ENCODE data around the gene EOGT. TPM values are rescaled to one million over a fixed set of nuclear protein-coding genes. Genes with fewer than 3 reads are reported as not detected.

EOGT gene
- total and polyA plus RNA-seq, 2 experiments from 2014 or later = 11.9 to 27.2 TPM

DNA sequence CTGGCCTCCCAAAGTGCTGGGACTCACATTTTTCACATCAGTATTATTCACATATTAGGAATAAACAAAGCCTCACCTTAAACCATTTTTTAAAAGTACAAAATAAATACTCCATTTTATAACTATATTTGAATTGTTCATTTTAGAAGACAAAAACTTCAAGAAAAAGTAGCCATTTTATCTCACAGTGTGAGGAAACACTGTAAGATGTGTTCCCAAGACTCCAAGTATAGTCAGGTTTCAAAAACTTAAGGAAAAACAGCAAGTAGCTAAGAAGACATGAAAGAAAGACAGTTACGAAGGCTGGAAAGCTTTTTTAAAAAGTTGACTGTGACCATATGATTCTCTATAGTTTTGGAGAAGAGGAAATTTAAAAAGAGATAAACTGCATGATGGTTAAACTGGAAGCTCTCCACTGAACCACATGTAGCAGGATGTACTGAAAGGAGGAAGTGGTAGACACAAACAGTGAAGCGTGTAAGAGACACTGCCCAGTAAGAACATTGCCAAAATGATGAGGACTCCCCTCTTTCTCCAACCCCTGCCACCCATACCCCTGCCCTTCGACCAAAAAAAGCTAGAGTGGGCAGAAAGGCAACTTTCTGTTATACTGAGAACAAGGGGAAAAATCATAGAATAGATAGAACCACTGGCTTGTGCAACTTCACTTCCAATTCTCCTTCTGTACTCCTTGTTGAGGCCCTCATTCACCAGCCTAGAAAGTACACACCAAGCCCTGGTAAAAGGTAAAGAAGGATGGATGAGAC lies 44.9 kb upstream of the EOGT start:
- Mint-ChIP-seq H3K4me3 (no peak overlapping the region), H3K36me3 (ENCODE audit: low read depth) (peaks cover 56% of the 10 kb centered on the region), H3K27ac (no peak overlapping the region), H3K4me1 (no peaks in the 10 kb centered on the region), H3K27me3 (ENCODE audit: insufficient read depth, low read depth, poor library complexity) (no peaks in the 10 kb centered on the region), H3K9me3 (no peaks in the 10 kb centered on the region)
- Histone ChIP-seq H3K36me3 (ENCODE audit: insufficient read depth) (peaks cover 42% of the 10 kb centered on the region), H3K9me2 (ENCODE audit: insufficient read depth) (no peaks in the 10 kb centered on the region), H4K20me1 (replicated peaks; ENCODE audit: insufficient read depth) (no peaks in the 10 kb centered on the region), H3K27me3 (ENCODE audit: insufficient read depth) (no peaks in the 10 kb centered on the region), H3K79me2 (replicated peaks; ENCODE audit: insufficient read depth) (no peaks in the 10 kb centered on the region), H3F3A (replicated peaks; ENCODE audit: low read depth) (no peaks in the 10 kb centered on the region), H3K4me2 (no peak overlapping the region), H3K27ac (ENCODE audit: low read depth) (no peak overlapping the region), H3K4me3 (no peak overlapping the region), H3K4me1 (ENCODE audit: insufficient read depth) (no peaks in the 10 kb centered on the region), H2AFZ (no peak overlapping the region)
- ATAC-seq (no peak), DNase-seq (ENCODE audit: low spot score) (no peak)
- TF ChIP-seq EZH2phosphoT487 (IDR thresholded peaks at IDR 0.05; ENCODE audit: unreplicated experiment) = no peak
- TF ChIP-seq, protein P1, sequence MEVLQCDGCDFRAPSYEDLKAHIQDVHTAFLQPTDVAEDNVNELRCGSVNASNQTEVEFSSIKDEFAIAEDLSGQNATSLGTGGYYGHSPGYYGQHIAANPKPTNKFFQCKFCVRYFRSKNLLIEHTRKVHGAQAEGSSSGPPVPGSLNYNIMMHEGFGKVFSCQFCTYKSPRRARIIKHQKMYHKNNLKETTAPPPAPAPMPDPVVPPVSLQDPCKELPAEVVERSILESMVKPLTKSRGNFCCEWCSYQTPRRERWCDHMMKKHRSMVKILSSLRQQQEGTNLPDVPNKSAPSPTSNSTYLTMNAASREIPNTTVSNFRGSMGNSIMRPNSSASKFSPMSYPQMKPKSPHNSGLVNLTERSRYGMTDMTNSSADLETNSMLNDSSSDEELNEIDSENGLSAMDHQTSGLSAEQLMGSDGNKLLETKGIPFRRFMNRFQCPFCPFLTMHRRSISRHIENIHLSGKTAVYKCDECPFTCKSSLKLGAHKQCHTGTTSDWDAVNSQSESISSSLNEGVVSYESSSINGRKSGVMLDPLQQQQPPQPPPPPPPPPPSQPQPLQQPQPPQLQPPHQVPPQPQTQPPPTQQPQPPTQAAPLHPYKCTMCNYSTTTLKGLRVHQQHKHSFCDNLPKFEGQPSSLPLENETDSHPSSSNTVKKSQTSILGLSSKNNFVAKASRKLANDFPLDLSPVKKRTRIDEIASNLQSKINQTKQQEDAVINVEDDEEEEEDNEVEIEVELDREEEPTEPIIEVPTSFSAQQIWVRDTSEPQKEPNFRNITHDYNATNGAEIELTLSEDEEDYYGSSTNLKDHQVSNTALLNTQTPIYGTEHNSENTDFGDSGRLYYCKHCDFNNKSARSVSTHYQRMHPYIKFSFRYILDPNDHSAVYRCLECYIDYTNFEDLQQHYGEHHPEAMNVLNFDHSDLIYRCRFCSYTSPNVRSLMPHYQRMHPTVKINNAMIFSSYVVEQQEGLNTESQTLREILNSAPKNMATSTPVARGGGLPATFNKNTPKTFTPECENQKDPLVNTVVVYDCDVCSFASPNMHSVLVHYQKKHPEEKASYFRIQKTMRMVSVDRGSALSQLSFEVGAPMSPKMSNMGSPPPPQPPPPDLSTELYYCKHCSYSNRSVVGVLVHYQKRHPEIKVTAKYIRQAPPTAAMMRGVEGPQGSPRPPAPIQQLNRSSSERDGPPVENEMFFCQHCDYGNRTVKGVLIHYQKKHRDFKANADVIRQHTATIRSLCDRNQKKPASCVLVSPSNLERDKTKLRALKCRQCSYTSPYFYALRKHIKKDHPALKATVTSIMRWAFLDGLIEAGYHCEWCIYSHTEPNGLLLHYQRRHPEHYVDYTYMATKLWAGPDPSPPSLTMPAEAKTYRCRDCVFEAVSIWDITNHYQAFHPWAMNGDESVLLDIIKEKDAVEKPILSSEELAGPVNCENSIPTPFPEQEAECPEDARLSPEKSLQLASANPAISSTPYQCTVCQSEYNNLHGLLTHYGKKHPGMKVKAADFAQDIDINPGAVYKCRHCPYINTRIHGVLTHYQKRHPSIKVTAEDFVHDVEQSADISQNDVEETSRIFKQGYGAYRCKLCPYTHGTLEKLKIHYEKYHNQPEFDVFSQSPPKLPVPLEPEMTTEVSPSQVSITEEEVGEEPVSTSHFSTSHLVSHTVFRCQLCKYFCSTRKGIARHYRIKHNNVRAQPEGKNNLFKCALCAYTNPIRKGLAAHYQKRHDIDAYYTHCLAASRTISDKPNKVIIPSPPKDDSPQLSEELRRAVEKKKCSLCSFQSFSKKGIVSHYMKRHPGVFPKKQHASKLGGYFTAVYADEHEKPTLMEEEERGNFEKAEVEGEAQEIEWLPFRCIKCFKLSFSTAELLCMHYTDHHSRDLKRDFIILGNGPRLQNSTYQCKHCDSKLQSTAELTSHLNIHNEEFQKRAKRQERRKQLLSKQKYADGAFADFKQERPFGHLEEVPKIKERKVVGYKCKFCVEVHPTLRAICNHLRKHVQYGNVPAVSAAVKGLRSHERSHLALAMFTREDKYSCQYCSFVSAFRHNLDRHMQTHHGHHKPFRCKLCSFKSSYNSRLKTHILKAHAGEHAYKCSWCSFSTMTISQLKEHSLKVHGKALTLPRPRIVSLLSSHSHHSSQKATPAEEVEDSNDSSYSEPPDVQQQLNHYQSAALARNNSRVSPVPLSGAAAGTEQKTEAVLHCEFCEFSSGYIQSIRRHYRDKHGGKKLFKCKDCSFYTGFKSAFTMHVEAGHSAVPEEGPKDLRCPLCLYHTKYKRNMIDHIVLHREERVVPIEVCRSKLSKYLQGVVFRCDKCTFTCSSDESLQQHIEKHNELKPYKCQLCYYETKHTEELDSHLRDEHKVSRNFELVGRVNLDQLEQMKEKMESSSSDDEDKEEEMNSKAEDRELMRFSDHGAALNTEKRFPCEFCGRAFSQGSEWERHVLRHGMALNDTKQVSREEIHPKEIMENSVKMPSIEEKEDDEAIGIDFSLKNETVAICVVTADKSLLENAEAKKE (CRISPR knock-in tag; IDR thresholded peaks at IDR 0.05) = no peak
- TF ChIP-seq POLR2AphosphoS5 (IDR thresholded peaks at IDR 0.05; ENCODE audit: low read depth) = no peak
- TF ChIP-seq, protein P2, sequence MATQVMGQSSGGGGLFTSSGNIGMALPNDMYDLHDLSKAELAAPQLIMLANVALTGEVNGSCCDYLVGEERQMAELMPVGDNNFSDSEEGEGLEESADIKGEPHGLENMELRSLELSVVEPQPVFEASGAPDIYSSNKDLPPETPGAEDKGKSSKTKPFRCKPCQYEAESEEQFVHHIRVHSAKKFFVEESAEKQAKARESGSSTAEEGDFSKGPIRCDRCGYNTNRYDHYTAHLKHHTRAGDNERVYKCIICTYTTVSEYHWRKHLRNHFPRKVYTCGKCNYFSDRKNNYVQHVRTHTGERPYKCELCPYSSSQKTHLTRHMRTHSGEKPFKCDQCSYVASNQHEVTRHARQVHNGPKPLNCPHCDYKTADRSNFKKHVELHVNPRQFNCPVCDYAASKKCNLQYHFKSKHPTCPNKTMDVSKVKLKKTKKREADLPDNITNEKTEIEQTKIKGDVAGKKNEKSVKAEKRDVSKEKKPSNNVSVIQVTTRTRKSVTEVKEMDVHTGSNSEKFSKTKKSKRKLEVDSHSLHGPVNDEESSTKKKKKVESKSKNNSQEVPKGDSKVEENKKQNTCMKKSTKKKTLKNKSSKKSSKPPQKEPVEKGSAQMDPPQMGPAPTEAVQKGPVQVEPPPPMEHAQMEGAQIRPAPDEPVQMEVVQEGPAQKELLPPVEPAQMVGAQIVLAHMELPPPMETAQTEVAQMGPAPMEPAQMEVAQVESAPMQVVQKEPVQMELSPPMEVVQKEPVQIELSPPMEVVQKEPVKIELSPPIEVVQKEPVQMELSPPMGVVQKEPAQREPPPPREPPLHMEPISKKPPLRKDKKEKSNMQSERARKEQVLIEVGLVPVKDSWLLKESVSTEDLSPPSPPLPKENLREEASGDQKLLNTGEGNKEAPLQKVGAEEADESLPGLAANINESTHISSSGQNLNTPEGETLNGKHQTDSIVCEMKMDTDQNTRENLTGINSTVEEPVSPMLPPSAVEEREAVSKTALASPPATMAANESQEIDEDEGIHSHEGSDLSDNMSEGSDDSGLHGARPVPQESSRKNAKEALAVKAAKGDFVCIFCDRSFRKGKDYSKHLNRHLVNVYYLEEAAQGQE (IDR thresholded peaks at IDR 0.05; ENCODE audit: unreplicated experiment) = no peak
- TF ChIP-seq, protein P3, sequence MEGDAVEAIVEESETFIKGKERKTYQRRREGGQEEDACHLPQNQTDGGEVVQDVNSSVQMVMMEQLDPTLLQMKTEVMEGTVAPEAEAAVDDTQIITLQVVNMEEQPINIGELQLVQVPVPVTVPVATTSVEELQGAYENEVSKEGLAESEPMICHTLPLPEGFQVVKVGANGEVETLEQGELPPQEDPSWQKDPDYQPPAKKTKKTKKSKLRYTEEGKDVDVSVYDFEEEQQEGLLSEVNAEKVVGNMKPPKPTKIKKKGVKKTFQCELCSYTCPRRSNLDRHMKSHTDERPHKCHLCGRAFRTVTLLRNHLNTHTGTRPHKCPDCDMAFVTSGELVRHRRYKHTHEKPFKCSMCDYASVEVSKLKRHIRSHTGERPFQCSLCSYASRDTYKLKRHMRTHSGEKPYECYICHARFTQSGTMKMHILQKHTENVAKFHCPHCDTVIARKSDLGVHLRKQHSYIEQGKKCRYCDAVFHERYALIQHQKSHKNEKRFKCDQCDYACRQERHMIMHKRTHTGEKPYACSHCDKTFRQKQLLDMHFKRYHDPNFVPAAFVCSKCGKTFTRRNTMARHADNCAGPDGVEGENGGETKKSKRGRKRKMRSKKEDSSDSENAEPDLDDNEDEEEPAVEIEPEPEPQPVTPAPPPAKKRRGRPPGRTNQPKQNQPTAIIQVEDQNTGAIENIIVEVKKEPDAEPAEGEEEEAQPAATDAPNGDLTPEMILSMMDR (conservative IDR thresholded peaks at IDR 0.05; ENCODE audit: low read depth in 2 of 2) = no peak
- TF ChIP-seq, protein P4, sequence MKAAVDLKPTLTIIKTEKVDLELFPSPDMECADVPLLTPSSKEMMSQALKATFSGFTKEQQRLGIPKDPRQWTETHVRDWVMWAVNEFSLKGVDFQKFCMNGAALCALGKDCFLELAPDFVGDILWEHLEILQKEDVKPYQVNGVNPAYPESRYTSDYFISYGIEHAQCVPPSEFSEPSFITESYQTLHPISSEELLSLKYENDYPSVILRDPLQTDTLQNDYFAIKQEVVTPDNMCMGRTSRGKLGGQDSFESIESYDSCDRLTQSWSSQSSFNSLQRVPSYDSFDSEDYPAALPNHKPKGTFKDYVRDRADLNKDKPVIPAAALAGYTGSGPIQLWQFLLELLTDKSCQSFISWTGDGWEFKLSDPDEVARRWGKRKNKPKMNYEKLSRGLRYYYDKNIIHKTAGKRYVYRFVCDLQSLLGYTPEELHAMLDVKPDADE (IDR thresholded peaks at IDR 0.05) = no peak
- TF ChIP-seq ZNF331 (CRISPR knock-in tag; IDR thresholded peaks at IDR 0.05; ENCODE audit: low read depth) = no peak
- TF ChIP-seq JUNB (IDR thresholded peaks at IDR 0.05; ENCODE audit: unreplicated experiment) = no peak
- no peak for TF ChIP-seq NANOG (IDR thresholded peaks at IDR 0.05; ENCODE audit: borderline replicate concordance)
- no peak for TF ChIP-seq STAT1 (IDR thresholded peaks at IDR 0.05; ENCODE audit: unreplicated experiment)
- TF ChIP-seq CREB1 (CRISPR knock-in tag; IDR thresholded peaks at IDR 0.05; ENCODE audit: low read depth) = no peak
- TF ChIP-seq ZNF114 (CRISPR knock-in tag; IDR thresholded peaks at IDR 0.05) = no peak
- no peak for TF ChIP-seq EZH2 (IDR thresholded peaks at IDR 0.05; ENCODE audit: low read depth, unreplicated experiment)

Data from GM23338 (cell line).